Cardiac muscle cell (in vitro differentiated cells and primary cell): Measurements from ENCODE around the gene DHX9. TPM values are rescaled to one million over a fixed set of nuclear protein-coding genes. Genes with fewer than 3 reads are reported as not detected.
"Not testable (repeated sequence)": the region's sequence is repeated elsewhere in the genome, so short reads cannot be mapped to it uniquely, and the experiment has no call there.

Experiments used
- DNase-seq, 2 donors: peaks; one replicate each; pipeline versions ENCODE4 v3.0.0 to v3.0.0-alpha.2; 2010 to 2017; ENCODE audit warnings: low read depth in 1 of 2, low spot score in 1 of 2
- H3K27ac ChIP-seq: fragments of 200-600 bp; sonication (generic); 2 replicates; pipeline ENCODE4 v1.5.1; 2016
- H3K27me3 ChIP-seq: fragments of 200-600 bp; sonication (generic); 2 replicates; pipeline ENCODE4 v1.6.0; 2016; ENCODE audit warnings: control low read depth
- H3K36me3 ChIP-seq: fragments of 200-600 bp; sonication (generic); 2 replicates; pipeline ENCODE4 v1.5.1; 2016; ENCODE audit warnings: control low read depth
- H3K4me1 ChIP-seq: fragments of 200-600 bp; sonication (generic); 2 replicates; pipeline ENCODE4 v1.8.1; 2017; ENCODE audit warnings: low read depth, mild to moderate bottlenecking, mixed run types
- H3K4me3 ChIP-seq: fragments of 200-600 bp; sonication (generic); 2 replicates; pipeline ENCODE4 v1.5.1; 2016; ENCODE audit warnings: mild to moderate bottlenecking
- H3K9me3 ChIP-seq: fragments of 200-600 bp; sonication (generic); 2 replicates; pipeline ENCODE4 v1.5.1; 2017; ENCODE audit warnings: low read depth, mild to moderate bottlenecking, control low read depth
- CTCF ChIP-seq: IDR thresholded peaks from 2 replicates; pipeline ENCODE4 v1.5.1; 2012; ENCODE audit warnings: low read depth, mild to moderate bottlenecking, low read length
- polyA plus RNA-seq: library from polyadenylated mRNA; unstranded; fragments of >200 nt; fragmentation: Nextera tagmentation; extraction: Ambion mirVana; gene quantifications from 2 replicates; pipeline ENCODE4 v1.2.1, GENCODE V29; 2016
- total RNA-seq: library from RNA; depleted of rRNA; stranded (reverse); fragments of >200 nt; gene quantifications from 2 replicates; pipeline ENCODE4 v1.2.3, GENCODE V29; 2016

Gene DHX9
- total and polyA plus RNA-seq, 2 experiments from 2014 or later, result 123 to 168 TPM

GRCh38 chr1:182889997-182890396 lies 50.9 kb downstream of the DHX9 start:
- no peaks in the 10 kb centered on the region for H3K4me1 ChIP-seq
- peak overlapping the region; percentile 66 for H3K27ac ChIP-seq
- DNase-seq, result no peak
- no peaks in the 10 kb centered on the region for H3K27me3 ChIP-seq
- peaks cover 31% of the 10 kb centered on the region for H3K36me3 ChIP-seq
- no peak overlapping the region for H3K4me3 ChIP-seq
- TF ChIP-seq CTCF, result no peak
- no peaks in the 10 kb centered on the region for H3K9me3 ChIP-seq

- Histone ChIP-seq H3K27me3 (no peaks in the 10 kb centered on the region), H3K27ac (no peak overlapping the region), H3K4me1 (no peaks in the 10 kb centered on the region), H3K4me3 (no peak overlapping the region), H3K36me3 (peaks cover 22% of the 10 kb centered on the region), H3K9me3 (no peaks in the 10 kb centered on the region)
- no peak for TF ChIP-seq CTCF
- DNase-seq, result no peak
Observed at GRCh38 chr1:182890927-182891610, 51.9 kb downstream of the DHX9 start.

GRCh38 chr1:182897696-182898095 lies 58.5 kb downstream of the DHX9 start:
- Histone ChIP-seq H3K27ac (no peak overlapping the region), H3K9me3 (no peaks in the 10 kb centered on the region), H3K36me3 (no peaks in the 10 kb centered on the region), H3K27me3 (no peaks in the 10 kb centered on the region), H3K4me3 (no peak overlapping the region), H3K4me1 (no peaks in the 10 kb centered on the region)
- no peak for TF ChIP-seq CTCF
- DNase-seq, result peak in 1 of 2 donors; percentile 6

- not testable (repeated sequence) for H3K36me3 ChIP-seq, H3K27me3 ChIP-seq, H3K27ac ChIP-seq, H3K9me3 ChIP-seq, H3K4me1 ChIP-seq, DNase-seq, H3K4me3 ChIP-seq
Observed at GRCh38 chr1:182901946-182902345, 62.8 kb downstream of the DHX9 start.

GRCh38 chr1:182905321-182905720 lies 66.2 kb downstream of the DHX9 start:
- no peaks in the 10 kb centered on the region for H3K4me1 ChIP-seq
- no peaks in the 10 kb centered on the region for H3K27me3 ChIP-seq
- H3K36me3 ChIP-seq, result no peaks in the 10 kb centered on the region
- H3K27ac ChIP-seq, result no peak overlapping the region
- H3K9me3 ChIP-seq, result no peaks in the 10 kb centered on the region
- no peak for DNase-seq
- no peak for TF ChIP-seq CTCF
- H3K4me3 ChIP-seq, result no peak overlapping the region

GRCh38 chr1:182909578-182909977 lies 70.4 kb downstream of the DHX9 start:
- DNase-seq, result no peak
- Histone ChIP-seq H3K4me1 (no peaks in the 10 kb centered on the region), H3K4me3 (no peak overlapping the region), H3K27ac (no peak overlapping the region), H3K27me3 (no peaks in the 10 kb centered on the region), H3K9me3 (no peaks in the 10 kb centered on the region), H3K36me3 (no peaks in the 10 kb centered on the region)
- no peak for TF ChIP-seq CTCF
